GM20431 (cell line): ENCODE data around the gene LLPH.
"Not testable (repeated sequence)": the region's sequence is repeated elsewhere in the genome, so short reads cannot be mapped to it uniquely, and the experiment has no call there.

Experiments used
- in situ Hi-C: fragments of 300-500 bp; cut with MseI, MboI; formaldehyde crosslinking; loops from one replicate; pipeline ENCODE4 v1.15.0; 2020; ENCODE audit warnings: low sequenced_read_pairs; ENCODE audit not compliant: unreplicated experiment

The LLPH gene

DNA sequence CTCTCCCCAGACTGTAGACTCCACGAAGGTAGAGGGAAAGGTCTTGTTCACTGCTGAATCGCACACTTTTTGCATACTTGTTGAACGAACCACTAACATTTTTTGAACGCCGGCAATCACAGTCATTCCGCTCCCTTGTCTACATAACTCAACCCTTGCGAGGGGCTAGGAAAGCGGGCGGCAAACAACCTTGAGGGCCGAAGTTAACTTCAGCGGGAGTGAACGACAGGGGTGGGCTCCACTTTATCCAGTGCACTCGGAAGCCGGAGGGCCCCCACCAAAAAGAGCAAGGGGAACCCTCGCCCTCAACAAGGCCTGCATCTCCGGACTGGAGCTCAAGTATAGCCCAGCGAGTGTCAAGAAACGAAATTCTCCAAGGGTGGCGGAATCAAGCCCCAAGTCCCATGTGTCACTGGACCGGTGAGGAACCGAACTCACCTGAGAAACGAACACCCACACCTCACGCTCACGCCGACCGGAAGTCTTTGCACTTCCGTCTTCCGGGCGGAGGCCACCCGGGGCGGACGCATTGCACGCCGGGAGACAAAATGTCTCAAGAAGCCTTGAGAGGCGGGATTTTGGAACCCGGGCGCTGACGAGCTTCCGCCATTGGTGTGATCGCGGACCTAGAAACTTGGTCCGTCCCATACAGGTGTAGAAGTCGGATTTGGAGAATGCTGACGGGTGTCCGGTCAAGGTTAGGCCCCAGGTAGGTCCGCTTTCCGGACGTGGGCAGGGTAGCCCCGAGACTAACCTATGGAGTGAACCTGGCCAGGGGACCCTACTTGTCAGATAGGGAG, at the start of gene LLPH:
TSS of gene LLPH (minus strand) at position 484 of the 800 bp plus-strand sequence. CDS start 1,644 bp downstream, outside the sequence.
- in situ Hi-C loops = no loop called here

DNA sequence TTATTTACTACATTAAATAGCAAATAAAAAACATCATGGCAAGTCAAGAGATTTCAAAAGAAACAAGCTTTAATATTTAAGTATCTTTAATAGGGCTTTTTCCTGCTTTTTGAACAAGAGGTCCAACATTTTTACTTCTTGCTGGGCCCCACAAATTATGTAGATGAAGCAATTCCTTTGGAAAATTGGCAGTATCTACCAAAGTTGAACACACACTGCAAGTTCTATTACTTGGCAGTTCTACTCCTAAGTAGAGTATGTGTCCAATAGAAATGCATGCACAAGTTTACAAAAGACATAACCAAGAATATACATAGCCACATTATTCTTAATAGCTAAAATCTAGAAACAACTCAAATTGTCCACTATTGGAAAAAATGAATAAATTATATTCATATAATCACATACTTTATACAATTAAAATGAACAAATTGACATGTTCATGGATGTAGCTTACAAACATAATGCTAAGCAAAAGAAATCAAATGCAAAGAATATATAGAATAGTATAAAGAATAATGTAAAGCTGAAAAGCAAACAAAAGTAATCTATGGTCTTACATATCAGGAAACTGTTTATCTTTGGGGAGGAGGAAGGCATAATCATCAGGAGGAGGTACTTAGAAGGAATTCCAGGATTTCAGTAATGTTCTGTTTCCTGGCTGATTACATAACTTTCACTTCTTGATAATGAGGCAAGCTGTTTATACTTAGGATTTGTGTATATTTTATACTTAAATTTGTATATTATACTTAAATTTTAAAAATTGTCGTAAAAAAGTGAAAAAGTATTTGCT, 45.8 kb upstream of the LLPH start:
- in situ Hi-C loops = no loop called here

DNA sequence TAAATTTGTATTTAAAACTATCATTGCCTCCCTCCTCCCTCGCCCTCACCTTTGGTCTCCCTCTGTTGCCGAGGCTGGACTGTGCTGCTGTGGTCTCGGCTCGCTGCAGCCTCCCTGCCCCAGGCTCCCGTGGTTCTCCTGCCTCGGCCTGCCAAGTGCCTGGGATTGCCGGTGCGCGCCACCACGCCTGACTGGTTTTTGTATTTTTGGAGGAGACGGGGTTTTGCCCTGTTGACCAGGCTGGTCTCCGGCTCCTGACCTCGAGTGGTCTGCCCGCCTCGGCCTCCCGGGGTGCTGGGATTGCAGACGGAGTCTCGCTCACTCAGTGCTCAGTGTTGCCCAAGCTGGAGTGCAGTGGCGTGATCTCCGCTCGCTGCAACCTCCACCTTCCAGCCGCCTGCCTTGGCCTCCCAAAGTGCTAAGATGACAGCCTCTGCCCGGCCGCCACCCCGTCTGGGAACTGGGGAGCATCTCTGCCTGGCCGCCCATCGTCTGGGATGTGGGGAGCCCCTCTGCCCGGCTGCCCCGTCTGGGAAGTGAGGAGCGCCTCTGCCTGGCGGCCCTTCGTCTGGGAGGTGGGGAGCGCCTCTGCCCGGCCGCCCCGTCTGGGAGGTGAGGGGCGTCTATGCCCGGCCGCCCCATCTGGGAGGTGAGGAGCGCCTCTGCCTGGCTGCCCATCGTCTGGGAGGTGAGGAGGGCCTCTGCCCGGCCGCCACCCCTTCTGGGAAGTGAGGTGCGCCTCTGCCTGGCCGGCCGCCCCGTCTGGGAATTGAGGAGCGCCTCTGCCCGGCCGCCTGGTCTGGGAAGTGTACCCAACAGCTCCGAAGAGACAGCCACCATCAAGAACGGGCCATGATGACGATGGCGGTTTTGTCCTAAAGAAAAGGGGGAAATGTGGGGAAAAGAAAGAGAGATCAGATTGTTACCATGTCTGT, 44.1 kb upstream of the LLPH start:
- in situ Hi-C loops = not testable (repeated sequence)

- in situ Hi-C loops = no loop called here
Measured at GRCh38 chr12:66170606-66171005, 40.1 kb upstream of the LLPH start.

GRCh38 chr12:66169221-66170170, 38.9 kb upstream of the LLPH start, which contains the start of gene TMBIM4:
Gene TMBIM4 (minus strand): TSS chr12:66169996. CDS start chr12:66169951, 45 bp downstream.
- in situ Hi-C loops = no loop called here

DNA sequence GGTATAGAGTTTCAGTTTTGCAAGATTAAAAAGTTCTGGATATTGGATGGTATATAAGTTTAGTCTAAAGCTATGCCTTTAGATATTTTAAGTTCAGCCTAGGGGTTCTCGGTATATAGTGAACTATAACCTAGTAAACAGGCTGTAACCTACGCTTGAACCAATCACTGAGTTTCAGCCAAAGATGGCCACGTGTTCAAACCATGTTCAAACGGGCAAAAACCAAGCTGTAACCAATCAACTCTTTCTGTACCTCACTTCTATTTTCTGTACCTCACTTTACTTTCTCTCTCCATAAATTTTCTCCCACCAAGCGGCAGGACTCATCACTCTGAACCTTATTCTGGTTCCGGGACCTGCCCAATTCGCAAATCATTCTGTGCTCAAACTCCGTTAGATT, 37.9 kb upstream of the LLPH start:
- in situ Hi-C loops = no loop called here

DNA sequence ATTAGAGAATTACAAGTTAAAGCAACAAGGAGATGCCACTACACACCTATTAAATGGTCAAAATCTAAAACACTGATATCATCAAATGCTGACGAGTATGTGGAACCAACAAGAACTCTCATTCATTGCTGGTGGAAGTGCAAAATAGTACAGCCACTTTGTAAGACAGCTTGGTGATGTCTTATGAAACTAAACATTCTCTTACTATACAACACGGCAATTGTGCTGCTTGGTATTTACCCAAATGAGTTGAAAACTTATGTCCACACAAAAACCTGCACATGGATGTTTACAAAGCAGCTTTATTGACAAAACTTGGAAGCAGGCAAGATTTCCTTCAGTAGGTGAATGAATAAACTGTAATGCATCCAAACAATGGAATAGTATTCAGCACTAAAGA, 36.0 kb upstream of the LLPH start:
- in situ Hi-C loops = no loop called here

- in situ Hi-C loops = no loop called here
Measured at GRCh38 chr12:66165141-66165540, 34.6 kb upstream of the LLPH start.

- in situ Hi-C loops = no loop called here
Measured at GRCh38 chr12:66164349-66164821, 33.8 kb upstream of the LLPH start.

GRCh38 chr12:66163289-66163688, 32.7 kb upstream of the LLPH start:
- in situ Hi-C loops = no loop called here

DNA sequence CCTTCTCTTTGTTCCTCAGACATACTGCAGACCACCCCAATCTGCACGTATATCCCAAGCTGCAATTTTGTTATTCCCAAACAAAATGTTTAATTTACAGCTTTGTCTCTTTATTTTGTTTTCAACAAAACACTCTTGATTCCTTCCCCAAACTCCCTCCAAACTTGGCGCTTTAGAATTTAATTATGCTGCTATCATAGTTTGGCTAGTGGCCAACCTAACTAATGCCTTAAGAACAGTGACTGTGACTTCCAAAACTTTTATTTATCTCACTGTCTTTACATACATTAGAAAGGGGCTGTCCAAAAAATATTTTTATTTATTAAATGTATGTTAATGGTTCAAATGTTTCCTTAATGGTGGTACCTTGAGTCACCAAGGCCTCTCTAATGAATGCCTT, 32.2 kb upstream of the LLPH start:
- in situ Hi-C loops = no loop called here

GRCh38 chr12:66160704-66161103, 30.2 kb upstream of the LLPH start:
- in situ Hi-C loops = no loop called here

DNA sequence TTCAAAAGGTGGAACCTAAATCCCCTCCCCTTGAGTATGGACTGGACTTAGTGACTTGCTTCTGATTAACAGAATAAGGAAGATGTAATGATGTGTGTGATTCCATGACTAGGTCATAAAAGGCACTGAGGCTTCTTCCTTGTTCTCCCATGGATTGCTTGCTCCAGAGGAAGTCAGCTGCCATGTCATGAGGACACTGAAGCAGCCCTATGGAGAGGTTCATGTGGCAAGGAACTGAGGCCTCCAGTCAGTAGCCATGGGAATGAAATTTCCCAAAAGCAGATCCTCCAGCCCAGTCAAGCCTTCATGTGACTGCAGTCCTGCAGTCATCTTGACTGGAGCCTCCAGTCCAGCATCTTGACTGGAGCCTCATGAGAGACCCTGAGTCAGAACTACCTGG, 28.6 kb upstream of the LLPH start:
- in situ Hi-C loops = no loop called here

DNA sequence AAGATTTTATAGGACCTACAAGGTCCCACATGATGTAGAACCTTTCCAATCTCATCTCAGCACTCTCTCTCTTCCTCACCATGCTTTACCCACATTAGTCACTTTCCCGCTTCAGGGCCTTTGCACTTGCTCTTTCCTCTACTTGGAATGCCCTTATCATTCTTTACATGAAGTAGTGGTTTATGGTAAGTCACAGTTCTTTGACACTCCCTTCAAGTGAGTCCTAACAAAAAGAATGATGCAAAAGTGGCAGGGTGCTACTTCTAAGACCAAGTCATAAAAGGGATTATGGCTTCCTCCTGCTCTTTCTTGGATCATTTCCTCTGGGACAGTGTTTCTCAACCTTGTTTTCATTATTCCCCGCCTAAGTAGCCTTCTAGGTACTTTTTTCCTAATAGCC, 26.1 kb upstream of the LLPH start:
- in situ Hi-C loops = no loop called here

DNA sequence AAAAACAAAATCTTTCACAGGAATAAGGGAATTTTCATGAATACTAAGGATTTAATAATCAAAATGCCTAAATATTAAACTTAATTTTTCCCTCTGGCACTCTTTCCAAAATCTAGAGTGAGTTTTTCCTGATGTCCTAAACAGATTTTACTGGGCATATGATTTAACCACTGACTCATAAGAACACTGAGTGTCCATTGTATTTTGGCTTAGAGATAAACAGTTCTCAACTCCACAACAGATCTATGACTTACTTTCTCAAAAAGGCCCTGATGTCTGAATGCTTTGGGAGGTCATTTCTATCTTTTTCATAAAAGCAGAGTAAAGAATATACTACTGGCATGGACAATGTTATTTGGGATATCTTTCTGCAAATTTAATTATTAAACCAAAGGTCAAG, 24.2 kb upstream of the LLPH start:
- in situ Hi-C loops = no loop called here

- in situ Hi-C loops = no loop called here
Measured at GRCh38 chr12:66152732-66153131, 22.2 kb upstream of the LLPH start.

GRCh38 chr12:66149702-66150398, 19.3 kb upstream of the LLPH start:
- in situ Hi-C loops = no loop called here
